Neural cell (in vitro differentiated cells): ENCODE results near the gene MAP2. TPM values are rescaled to one million over a fixed set of nuclear protein-coding genes. Genes with fewer than 3 reads are reported as not detected.

Experiments used
- H2AFZ ChIP-seq: fragments of 200-600, 300-800 bp; sonication (generic), shearing (Covaris generic); 2 replicates; pipeline ENCODE4 v1.6.0; 2014; ENCODE audit warnings: low read depth, mild to moderate bottlenecking, antibody characterized with exemption, low read length, moderate library complexity
- H3F3A ChIP-seq: fragments of 200-600 bp; shearing (Covaris generic); 2 replicates; pipeline ENCODE4 v1.6.1; 2016; ENCODE audit warnings: mild to moderate bottlenecking, moderate library complexity, mixed read lengths, antibody characterized with exemption, low read length; ENCODE audit not compliant: insufficient read depth, poor library complexity, severe bottlenecking
- H3K27ac ChIP-seq: fragments of 200-600, 300-800 bp; sonication (generic), shearing (Covaris generic); 2 replicates; pipeline ENCODE4 v1.5.1; 2014; ENCODE audit warnings: mild to moderate bottlenecking, low read length, moderate library complexity
- H3K27me3 ChIP-seq: fragments of 300-800, 200-600 bp; sonication (generic), shearing (Covaris generic); 2 replicates; pipeline ENCODE4 v1.6.0; 2014; ENCODE audit warnings: mild to moderate bottlenecking, low read depth, low read length, moderate library complexity; ENCODE audit not compliant: insufficient read depth
- H3K36me3 ChIP-seq: fragments of 300-800, 200-600 bp; sonication (generic), shearing (Covaris generic); 2 replicates; pipeline ENCODE4 v1.5.1; 2014; ENCODE audit warnings: mild to moderate bottlenecking, antibody characterized with exemption, low read length, moderate library complexity; ENCODE audit not compliant: insufficient read depth
- H3K4me2 ChIP-seq: fragments of 300-800, 200-600 bp; sonication (generic), shearing (Covaris generic); 2 replicates; pipeline ENCODE4 v1.6.0; 2014; ENCODE audit warnings: mild to moderate bottlenecking, low read length
- H3K4me3 ChIP-seq: fragments of 300-800, 200-600 bp; sonication (generic), shearing (Covaris generic); 2 replicates; pipeline ENCODE4 v1.5.1; 2014; ENCODE audit warnings: mild to moderate bottlenecking, low read length, moderate library complexity
- H3K79me2 ChIP-seq: fragments of 200-600 bp; shearing (Covaris generic); replicated peaks from 2 replicates; pipeline ENCODE4 v1.6.0; 2014; ENCODE audit warnings: mild to moderate bottlenecking, low read length, moderate library complexity; ENCODE audit not compliant: insufficient read depth
- H3K9ac ChIP-seq: fragments of 300-800, 200-600 bp; sonication (generic), shearing (Covaris generic); 2 replicates; pipeline ENCODE4 v1.6.1; 2016; ENCODE audit warnings: mild to moderate bottlenecking, low read length, mixed read lengths
- H3K9me2 ChIP-seq: fragments of 200-600 bp; shearing (Covaris generic); 2 replicates; pipeline ENCODE4 v1.6.1; 2016; ENCODE audit warnings: mild to moderate bottlenecking, low read length, mixed read lengths; ENCODE audit not compliant: insufficient read depth
- H3K9me3 ChIP-seq: fragments of 200-600, 300-800 bp; sonication (generic), shearing (Covaris generic); 2 replicates; pipeline ENCODE4 v1.6.1; 2016; ENCODE audit warnings: mild to moderate bottlenecking, mixed run types, low read length, moderate library complexity, mixed read lengths
- H4K20me1 ChIP-seq: fragments of 200-600 bp; shearing (Covaris generic); 2 replicates; pipeline ENCODE4 v1.6.1; 2016; ENCODE audit warnings: mild to moderate bottlenecking, mixed run types; ENCODE audit not compliant: insufficient read depth
- CTCF ChIP-seq: fragments of 450-650 bp; IDR thresholded peaks from 2 replicates; pipeline ENCODE4 v1.5.1; 2014; ENCODE audit warnings: antibody characterized with exemption, mild to moderate bottlenecking, moderate library complexity; ENCODE audit not compliant: poor library complexity, severe bottlenecking
- EP300 ChIP-seq: fragments of 450-650 bp; conservative IDR thresholded peaks from 2 replicates; pipeline ENCODE4 v1.6.1; 2014; ENCODE audit warnings: antibody characterized with exemption, mild to moderate bottlenecking, moderate library complexity; ENCODE audit not compliant: poor library complexity, severe bottlenecking
- EZH2 ChIP-seq: fragments of 200-600, 300-800 bp; shearing (Covaris generic), sonication (generic); IDR thresholded peaks from 2 replicates; pipeline ENCODE4 v1.6.1; 2014; ENCODE audit warnings: antibody characterized with exemption, low read length, borderline replicate concordance, mild to moderate bottlenecking; ENCODE audit not compliant: insufficient read depth, poor library complexity, severe bottlenecking
- MXI1 ChIP-seq: fragments of 450-650 bp; conservative IDR thresholded peaks from 2 replicates; pipeline ENCODE4 v1.6.1; 2014; ENCODE audit warnings: antibody characterized with exemption, mild to moderate bottlenecking; ENCODE audit not compliant: poor library complexity, severe bottlenecking
- POLR2AphosphoS5 ChIP-seq: IDR thresholded peaks from 2 replicates; pipeline ENCODE4 v1.6.1; 2012
- RAD21 ChIP-seq: fragments of 450-650 bp; conservative IDR thresholded peaks from 2 replicates; pipeline ENCODE4 v1.6.1; 2014; ENCODE audit warnings: antibody characterized with exemption, mild to moderate bottlenecking, moderate library complexity
- REST ChIP-seq: IDR thresholded peaks from 2 replicates; pipeline ENCODE4 v1.6.1; 2012; ENCODE audit warnings: borderline replicate concordance
- SMC3 ChIP-seq: fragments of 450-650 bp; conservative IDR thresholded peaks from 2 replicates; pipeline ENCODE4 v1.6.1; 2014; ENCODE audit warnings: antibody characterized with exemption, mild to moderate bottlenecking, moderate library complexity; ENCODE audit not compliant: poor library complexity
- TAF1 ChIP-seq: IDR thresholded peaks from 2 replicates; pipeline ENCODE4 v1.6.1; 2012; ENCODE audit warnings: low read depth
- polyA plus RNA-seq: library from polyadenylated mRNA; depleted of rRNA; stranded (reverse); fragments of >200 nt; gene quantifications from 2 replicates; pipeline ENCODE4 v1.2.3, GENCODE V29; 2014

The MAP2 gene
- polyA plus RNA-seq, 1 donor from 2014 or later: 450 TPM

GRCh38 chr2:209602259-209602658 lies 178.4 kb downstream of the MAP2 start:
- H3K27ac ChIP-seq: no peak overlapping the region
- H4K20me1 ChIP-seq: peaks cover 3% of the 10 kb centered on the region
- H3K4me3 ChIP-seq: no peak overlapping the region
- no peaks in the 10 kb centered on the region for H3K9me2 ChIP-seq
- peaks cover 9% of the 10 kb centered on the region for H3F3A ChIP-seq
- H3K79me2 ChIP-seq: peaks cover 91% of the 10 kb centered on the region
- H3K36me3 ChIP-seq: peaks cover 32% of the 10 kb centered on the region
- H3K9me3 ChIP-seq: no peaks in the 10 kb centered on the region
- H2AFZ ChIP-seq: no peak overlapping the region
- TF ChIP-seq SMC3 (no peak), RAD21 (no peak), EZH2 (no peak), POLR2AphosphoS5 (no peak), REST (no peak), EP300 (no peak), CTCF (no peak), TAF1 (no peak), MXI1 (no peak)
- H3K27me3 ChIP-seq: no peaks in the 10 kb centered on the region
- H3K9ac ChIP-seq: no peak overlapping the region
- no peak overlapping the region for H3K4me2 ChIP-seq

- TF ChIP-seq POLR2AphosphoS5 (no peak), TAF1 (no peak), SMC3 (no peak), RAD21 (no peak), EP300 (no peak)
- no peaks in the 10 kb centered on the region for H3K9me2 ChIP-seq
- peaks cover 15% of the 10 kb centered on the region for H3F3A ChIP-seq
- H3K9ac ChIP-seq: no peak overlapping the region
- peaks cover 20% of the 10 kb centered on the region for H3K36me3 ChIP-seq
- H3K9me3 ChIP-seq: no peaks in the 10 kb centered on the region
- no peaks in the 10 kb centered on the region for H3K27me3 ChIP-seq
- no peak overlapping the region for H3K4me3 ChIP-seq
- H3K4me2 ChIP-seq: no peak overlapping the region
- H3K27ac ChIP-seq: no peak overlapping the region
- H2AFZ ChIP-seq: no peak overlapping the region
- H3K79me2 ChIP-seq: peaks cover 96% of the 10 kb centered on the region
- peaks cover 9% of the 10 kb centered on the region for H4K20me1 ChIP-seq
Observed at GRCh38 chr2:209609531-209609930, 185.7 kb downstream of the MAP2 start.
